A549 treated with ZK216348 at 1 μM for 4 hours (cell line): ENCODE results near the gene LARP7. TPM values are rescaled to one million over a fixed set of nuclear protein-coding genes. Genes with fewer than 3 reads are reported as not detected.

Experiments used
- total RNA-seq: library from RNA; stranded (reverse); fragments of 200-300 nt; extraction: Qiagen RNA extraction; gene quantifications from 5 replicates; pipeline ENCODE4 v1.2.3, GENCODE V29; 2022; ENCODE audit warnings: low read depth

The LARP7 gene
- total RNA-seq: 26.7 to 55.5 TPM (median 27.7 TPM) in 5 replicates

DNA sequence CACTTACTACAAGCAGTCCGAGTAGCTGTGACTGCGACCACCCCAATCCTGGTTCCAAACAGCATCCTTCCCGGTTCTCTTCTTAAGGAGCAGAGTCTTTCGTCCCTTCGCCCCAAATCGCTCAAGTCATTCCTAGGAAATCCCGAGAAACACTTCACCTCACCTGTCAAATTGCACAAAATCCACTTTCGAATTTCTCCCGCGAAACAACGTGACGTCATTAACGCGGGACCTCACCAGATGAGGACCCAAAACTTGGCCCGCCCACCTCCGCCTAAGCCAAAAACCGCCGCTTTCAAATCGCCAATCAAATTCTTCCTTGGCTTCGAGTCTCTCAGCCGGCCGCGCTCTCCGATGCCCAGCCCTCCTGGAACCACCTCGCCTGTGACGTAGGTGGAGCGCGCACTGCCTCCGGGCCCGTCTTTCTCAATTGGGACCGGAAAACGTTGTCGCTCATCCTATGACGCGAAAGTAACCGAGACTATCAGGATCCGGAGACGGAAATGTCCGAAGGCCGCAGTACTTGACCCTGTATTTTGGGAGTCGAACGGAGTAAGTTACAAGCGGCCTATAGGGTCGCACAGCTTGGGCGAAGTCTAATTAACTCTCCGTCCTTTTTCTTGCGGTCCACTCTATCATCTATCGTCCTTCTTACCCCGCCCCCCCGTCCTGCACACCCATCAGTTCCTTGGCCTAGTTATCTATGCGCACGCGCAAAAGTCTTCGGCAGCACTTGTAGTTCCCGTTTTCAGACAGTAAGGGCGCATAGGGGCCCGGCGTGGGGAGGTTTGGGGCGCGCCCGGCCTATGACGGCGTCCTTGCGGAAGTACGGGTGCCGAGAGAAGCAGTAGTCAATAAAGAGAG lies at the start of gene LARP7, which contains the start of gene ZGRF1:
Gene LARP7 (plus strand): TSS at position 456 of the 864 bp plus-strand sequence. CDS start 7,527 bp downstream, outside the sequence.
Gene ZGRF1 (minus strand): TSS at position 222 of the 864 bp plus-strand sequence. CDS start 3,733 bp downstream, outside the sequence.

Other genes with a start within 250 kb of the LARP7 start
- gene NEUROG2, start 121.0 kb upstream of the LARP7 start, total RNA-seq: not detected in 5 replicates
- 1.9 to 3.6 TPM (median 3.3 TPM) in 5 replicates for gene ZGRF1, start 234 bp upstream of the LARP7 start, total RNA-seq